Activated naive CD4-positive, alpha-beta T cell treated with anti-CD3 and anti-CD28 coated beads, Interleukin-2, amount 10 ng/mL, durations not matched to agents 7 days and 5 days (primary cell): Measurements from ENCODE around the gene PRIM2.
"Not testable (repeated sequence)": the region's sequence is repeated elsewhere in the genome, so short reads cannot be mapped to it uniquely, and the experiment has no call there.

ENCODE experiments used
- CTCF ChIA-PET: fragments of 350-600 bp; sonication (Branson Sonifier 250); formaldehyde crosslinking; loops from one replicate; lab custom pipeline; 2021; ENCODE audit warnings: antibody characterized with exemption; lab: Charles Lee
- DNase-seq: peaks from one replicate; pipeline ENCODE4 v3.0.0-alpha.2; 2020
- H3K27ac Mint-ChIP-seq: one replicate; pipeline ENCODE4 v1.8.0; 2021; ENCODE audit warnings: mild to moderate bottlenecking, moderate library complexity, mixed read lengths
- H3K27me3 Mint-ChIP-seq: one replicate; pipeline ENCODE4 v1.8.0; 2021; ENCODE audit warnings: mild to moderate bottlenecking, mixed read lengths
- H3K36me3 Mint-ChIP-seq: one replicate; pipeline ENCODE4 v1.8.0; 2021; ENCODE audit warnings: mixed read lengths
- H3K4me1 Mint-ChIP-seq: one replicate; pipeline ENCODE4 v1.8.0; 2021; ENCODE audit warnings: mixed read lengths
- H3K4me3 Mint-ChIP-seq: one replicate; pipeline ENCODE4 v1.8.0; 2021; ENCODE audit warnings: mild to moderate bottlenecking, moderate library complexity, mixed read lengths
- H3K9me3 Mint-ChIP-seq: one replicate; pipeline ENCODE4 v1.8.0; 2021; ENCODE audit warnings: mixed read lengths

PRIM2 gene

GRCh38 chr6:57432919-57433684 is 115.7 kb downstream of the PRIM2 start:
- no peak for DNase-seq
- no peak overlapping the region for H3K4me3 Mint-ChIP-seq
- H3K9me3 Mint-ChIP-seq: no peaks in the 10 kb centered on the region
- no peaks in the 10 kb centered on the region for H3K27me3 Mint-ChIP-seq
- H3K27ac Mint-ChIP-seq: no peak overlapping the region
- CTCF ChIA-PET: no interaction called here
- H3K4me1 Mint-ChIP-seq: peaks cover 42% of the 10 kb centered on the region
- H3K36me3 Mint-ChIP-seq: peaks cover 33% of the 10 kb centered on the region

- peaks cover 42% of the 10 kb centered on the region for H3K4me1 Mint-ChIP-seq
- H3K9me3 Mint-ChIP-seq, DNase-seq, H3K4me3 Mint-ChIP-seq, CTCF ChIA-PET, H3K27me3 Mint-ChIP-seq, H3K27ac Mint-ChIP-seq: not testable (repeated sequence)
- H3K36me3 Mint-ChIP-seq: peaks cover 33% of the 10 kb centered on the region
Observed at GRCh38 chr6:57433790-57434189, 116.4 kb downstream of the PRIM2 start.

- Mint-ChIP-seq H3K27me3 (no peaks in the 10 kb centered on the region), H3K4me3 (no peak overlapping the region), H3K36me3 (peaks cover 30% of the 10 kb centered on the region), H3K9me3 (no peaks in the 10 kb centered on the region), H3K27ac (no peak overlapping the region), H3K4me1 (peaks cover 37% of the 10 kb centered on the region)
- CTCF ChIA-PET: no interaction called here
- no peak for DNase-seq
Observed at GRCh38 chr6:57434944-57435343, 117.5 kb downstream of the PRIM2 start.

- CTCF ChIA-PET: no interaction called here
- DNase-seq: no peak
- H3K27me3 Mint-ChIP-seq: no peaks in the 10 kb centered on the region
- no peaks in the 10 kb centered on the region for H3K9me3 Mint-ChIP-seq
- peaks cover 33% of the 10 kb centered on the region for H3K4me1 Mint-ChIP-seq
- no peak overlapping the region for H3K27ac Mint-ChIP-seq
- peaks cover 28% of the 10 kb centered on the region for H3K36me3 Mint-ChIP-seq
- H3K4me3 Mint-ChIP-seq: no peak overlapping the region
Observed at GRCh38 chr6:57435475-57436160, 118.2 kb downstream of the PRIM2 start.

- H3K27me3 Mint-ChIP-seq, H3K9me3 Mint-ChIP-seq, H3K4me3 Mint-ChIP-seq, DNase-seq, CTCF ChIA-PET, H3K27ac Mint-ChIP-seq: not testable (repeated sequence)
- H3K4me1 Mint-ChIP-seq: peaks cover 13% of the 10 kb centered on the region
- H3K36me3 Mint-ChIP-seq: peaks cover 17% of the 10 kb centered on the region
Observed at GRCh38 chr6:57440735-57441134, 123.3 kb downstream of the PRIM2 start.

- CTCF ChIA-PET, H3K27ac Mint-ChIP-seq, H3K9me3 Mint-ChIP-seq, DNase-seq, H3K4me3 Mint-ChIP-seq, H3K36me3 Mint-ChIP-seq, H3K27me3 Mint-ChIP-seq: not testable (repeated sequence)
- peaks cover 22% of the 10 kb centered on the region for H3K4me1 Mint-ChIP-seq
Observed at GRCh38 chr6:57442133-57442532, 124.7 kb downstream of the PRIM2 start.

- H3K27ac Mint-ChIP-seq, H3K27me3 Mint-ChIP-seq, H3K4me3 Mint-ChIP-seq, DNase-seq, H3K9me3 Mint-ChIP-seq, CTCF ChIA-PET, H3K36me3 Mint-ChIP-seq: not testable (repeated sequence)
- H3K4me1 Mint-ChIP-seq: peaks cover 24% of the 10 kb centered on the region
Observed at GRCh38 chr6:57443181-57443580, 125.8 kb downstream of the PRIM2 start.

GRCh38 chr6:57444787-57445186 is 127.4 kb downstream of the PRIM2 start:
- DNase-seq, H3K36me3 Mint-ChIP-seq, H3K4me3 Mint-ChIP-seq, H3K9me3 Mint-ChIP-seq, CTCF ChIA-PET, H3K27me3 Mint-ChIP-seq: not testable (repeated sequence)
- Mint-ChIP-seq H3K27ac (peak overlapping the region; percentile 74), H3K4me1 (peaks cover 24% of the 10 kb centered on the region)

GRCh38 chr6:57445379-57445778 is 127.9 kb downstream of the PRIM2 start:
- DNase-seq, H3K36me3 Mint-ChIP-seq, H3K9me3 Mint-ChIP-seq, H3K4me3 Mint-ChIP-seq, CTCF ChIA-PET, H3K27me3 Mint-ChIP-seq: not testable (repeated sequence)
- peak overlapping the region; percentile 74 for H3K27ac Mint-ChIP-seq
- peaks cover 24% of the 10 kb centered on the region for H3K4me1 Mint-ChIP-seq

GRCh38 chr6:57445790-57446468 is 128.5 kb downstream of the PRIM2 start:
- CTCF ChIA-PET, H3K36me3 Mint-ChIP-seq, DNase-seq, H3K4me3 Mint-ChIP-seq, H3K9me3 Mint-ChIP-seq, H3K27me3 Mint-ChIP-seq: not testable (repeated sequence)
- H3K4me1 Mint-ChIP-seq: peaks cover 24% of the 10 kb centered on the region
- H3K27ac Mint-ChIP-seq: peak overlapping the region; percentile 52

GRCh38 chr6:57449496-57450066 is 132.2 kb downstream of the PRIM2 start:
- CTCF ChIA-PET, H3K4me3 Mint-ChIP-seq, H3K27me3 Mint-ChIP-seq, H3K9me3 Mint-ChIP-seq, DNase-seq, H3K27ac Mint-ChIP-seq: not testable (repeated sequence)
- peaks cover 23% of the 10 kb centered on the region for H3K4me1 Mint-ChIP-seq
- H3K36me3 Mint-ChIP-seq: peaks cover 14% of the 10 kb centered on the region

- H3K27ac Mint-ChIP-seq, H3K4me1 Mint-ChIP-seq, H3K4me3 Mint-ChIP-seq, DNase-seq, CTCF ChIA-PET, H3K27me3 Mint-ChIP-seq, H3K9me3 Mint-ChIP-seq: not testable (repeated sequence)
- peaks cover 20% of the 10 kb centered on the region for H3K36me3 Mint-ChIP-seq
Observed at GRCh38 chr6:57459781-57460180, 142.4 kb downstream of the PRIM2 start.

- H3K4me1 Mint-ChIP-seq, DNase-seq, CTCF ChIA-PET, H3K4me3 Mint-ChIP-seq, H3K27me3 Mint-ChIP-seq, H3K9me3 Mint-ChIP-seq, H3K27ac Mint-ChIP-seq: not testable (repeated sequence)
- peaks cover 18% of the 10 kb centered on the region for H3K36me3 Mint-ChIP-seq
Observed at GRCh38 chr6:57461022-57461421, 143.6 kb downstream of the PRIM2 start.

- H3K27me3 Mint-ChIP-seq, CTCF ChIA-PET, H3K36me3 Mint-ChIP-seq, H3K9me3 Mint-ChIP-seq, H3K4me1 Mint-ChIP-seq, DNase-seq, H3K4me3 Mint-ChIP-seq: not testable (repeated sequence)
- peak overlapping the region; percentile 49 for H3K27ac Mint-ChIP-seq
Observed at GRCh38 chr6:57463809-57464208, 146.4 kb downstream of the PRIM2 start.
